ENCODE results near the gene RNU7-1. TPM values are rescaled to one million over a fixed set of nuclear protein-coding genes. Genes with fewer than 3 reads are reported as not detected.
"Not testable (repeated sequence)": the region's sequence is repeated elsewhere in the genome, so short reads cannot be mapped to it uniquely, and the experiment has no call there.

Gene RNU7-1
- not detected for total RNA-seq

GRCh38 chr12:6943722-6944380 lies at the start of gene RNU7-1, which contains the start of gene C12orf57:
RNU7-1 (plus strand) TSS chr12:6943816.
C12orf57 (plus strand) TSS chr12:6944022; CDS start chr12:6944122, 100 bp downstream.
- H3K36me3 Mint-ChIP-seq (ENCODE audit: insufficient read depth in 2 of 2): peaks cover 4 to 6% of the 10 kb centered on the region in 2 donors
- H3K27me3 Mint-ChIP-seq (ENCODE audit: low read depth): no peaks in the 10 kb centered on the region
- H3K4me3 Mint-ChIP-seq: peak within 1 kb of the TSS; percentile 77 to 92
- H3K9me3 Mint-ChIP-seq: no peaks in the 10 kb centered on the region
- ATAC-seq (replicated peaks in 1 of 2): peak; percentile 72 to 76
- H3K4me1 Mint-ChIP-seq (ENCODE audit: low read depth): peaks cover 69% of the 10 kb centered on the region
- H3K27ac Mint-ChIP-seq: peak within 1 kb of the TSS; percentile 100
- peak in 1 of 2 donors; percentile 95 for DNase-seq

- ATAC-seq (replicated peaks in 1 of 2): no peak
- H3K27me3 Mint-ChIP-seq (ENCODE audit: low read depth): no peaks in the 10 kb centered on the region
- H3K4me1 Mint-ChIP-seq (ENCODE audit: low read depth): peaks cover 32% of the 10 kb centered on the region
- H3K9me3 Mint-ChIP-seq: no peaks in the 10 kb centered on the region
- H3K4me3 Mint-ChIP-seq: no peak overlapping the region
- no peak overlapping the region for H3K27ac Mint-ChIP-seq
- H3K36me3 Mint-ChIP-seq (ENCODE audit: insufficient read depth in 2 of 2): no peaks in the 10 kb centered on the region
- DNase-seq: no peak
These were observed 49.3 kb upstream of the RNU7-1 start for GRCh38 chr12:6894321-6894720.

GRCh38 chr12:6896846-6897435 lies 46.7 kb upstream of the RNU7-1 start:
- DNase-seq (no peak), ATAC-seq (replicated peaks in 1 of 2) (no peak)
- no peaks in the 10 kb centered on the region for H3K9me3 Mint-ChIP-seq
- H3K27ac Mint-ChIP-seq: no peak overlapping the region
- no peak overlapping the region for H3K4me3 Mint-ChIP-seq
- H3K36me3 Mint-ChIP-seq (ENCODE audit: insufficient read depth in 2 of 2): no peaks in the 10 kb centered on the region
- no peaks in the 10 kb centered on the region for H3K27me3 Mint-ChIP-seq (ENCODE audit: low read depth)
- H3K4me1 Mint-ChIP-seq (ENCODE audit: low read depth): peaks cover 22% of the 10 kb centered on the region

- H3K27ac Mint-ChIP-seq: no peak overlapping the region
- no peak overlapping the region for H3K4me3 Mint-ChIP-seq
- no peaks in the 10 kb centered on the region for H3K9me3 Mint-ChIP-seq
- H3K36me3 Mint-ChIP-seq (ENCODE audit: insufficient read depth in 2 of 2): no peaks in the 10 kb centered on the region
- DNase-seq (no peak), ATAC-seq (replicated peaks in 1 of 2) (no peak)
- H3K27me3 Mint-ChIP-seq (ENCODE audit: low read depth): no peaks in the 10 kb centered on the region
- peaks cover 14% of the 10 kb centered on the region for H3K4me1 Mint-ChIP-seq (ENCODE audit: low read depth)
These were observed 44.2 kb upstream of the RNU7-1 start for GRCh38 chr12:6899427-6899826.

GRCh38 chr12:6899837-6900519 lies 43.6 kb upstream of the RNU7-1 start:
- Mint-ChIP-seq H3K27ac (no peak overlapping the region), H3K36me3 (ENCODE audit: insufficient read depth in 2 of 2) (no peaks in the 10 kb centered on the region), H3K9me3 (no peaks in the 10 kb centered on the region), H3K4me3 (no peak overlapping the region), H3K4me1 (ENCODE audit: low read depth) (peaks cover 14% of the 10 kb centered on the region), H3K27me3 (ENCODE audit: low read depth) (no peaks in the 10 kb centered on the region)
- no peak for DNase-seq
- no peak for ATAC-seq (replicated peaks in 1 of 2)

- no peaks in the 10 kb centered on the region for H3K36me3 Mint-ChIP-seq (ENCODE audit: insufficient read depth in 2 of 2)
- no peak overlapping the region for H3K27ac Mint-ChIP-seq
- ATAC-seq (replicated peaks in 1 of 2) (no peak), DNase-seq (no peak)
- H3K4me3 Mint-ChIP-seq: no peak overlapping the region
- peaks cover 14% of the 10 kb centered on the region for H3K4me1 Mint-ChIP-seq (ENCODE audit: low read depth)
- no peaks in the 10 kb centered on the region for H3K27me3 Mint-ChIP-seq (ENCODE audit: low read depth)
- H3K9me3 Mint-ChIP-seq: no peaks in the 10 kb centered on the region
These were observed 41.2 kb upstream of the RNU7-1 start for GRCh38 chr12:6902448-6902847.

GRCh38 chr12:6903722-6904121 lies 39.9 kb upstream of the RNU7-1 start:
- DNase-seq: no peak
- H3K36me3 Mint-ChIP-seq (ENCODE audit: insufficient read depth in 2 of 2): no peaks in the 10 kb centered on the region
- no peaks in the 10 kb centered on the region for H3K9me3 Mint-ChIP-seq
- no peaks in the 10 kb centered on the region for H3K27me3 Mint-ChIP-seq (ENCODE audit: low read depth)
- no peak overlapping the region for H3K27ac Mint-ChIP-seq
- ATAC-seq (replicated peaks in 1 of 2): no peak
- H3K4me1 Mint-ChIP-seq (ENCODE audit: low read depth): peaks cover 14% of the 10 kb centered on the region
- no peak overlapping the region for H3K4me3 Mint-ChIP-seq

- ATAC-seq (replicated peaks in 1 of 2) (peak; percentile 95 to 98), DNase-seq (peak; percentile 97 to 98)
- Mint-ChIP-seq H3K27ac (no peak within 1 kb of the TSS), H3K27me3 (ENCODE audit: low read depth) (no peaks in the 10 kb centered on the region), H3K9me3 (no peaks in the 10 kb centered on the region), H3K36me3 (ENCODE audit: insufficient read depth in 2 of 2) (no peaks in the 10 kb centered on the region), H3K4me1 (ENCODE audit: low read depth) (peaks cover 10% of the 10 kb centered on the region), H3K4me3 (no peak within 1 kb of the TSS)
These were observed 39.0 kb upstream of the RNU7-1 start, which contains the start of gene LRRC23 for GRCh38 chr12:6904280-6905276. LRRC23 (plus strand) TSS chr12:6904822; CDS start chr12:6905634, 812 bp downstream.

- Mint-ChIP-seq H3K27me3 (ENCODE audit: low read depth) (no peaks in the 10 kb centered on the region), H3K9me3 (no peaks in the 10 kb centered on the region), H3K4me3 (no peak overlapping the region), H3K4me1 (ENCODE audit: low read depth) (peaks cover under 1% of the 10 kb centered on the region), H3K36me3 (ENCODE audit: insufficient read depth in 2 of 2) (no peaks in the 10 kb centered on the region), H3K27ac (no peak overlapping the region)
- ATAC-seq (replicated peaks in 1 of 2) (no peak), DNase-seq (no peak)
These were observed 38.1 kb upstream of the RNU7-1 start for GRCh38 chr12:6905414-6906040.

- ATAC-seq (replicated peaks in 1 of 2): not testable (repeated sequence)
These were observed 35.5 kb upstream of the RNU7-1 start for GRCh38 chr12:6908141-6908540.

GRCh38 chr12:6909421-6910145 lies 34.0 kb upstream of the RNU7-1 start:
- peak in 1 of 2 donors; percentile 22 for ATAC-seq (replicated peaks in 1 of 2)

More at GRCh38 chr12:6908141-6908540, 35.5 kb upstream of the RNU7-1 start:
- H3K36me3 Mint-ChIP-seq (ENCODE audit: insufficient read depth in 2 of 2); H3K4me3 Mint-ChIP-seq; H3K27ac Mint-ChIP-seq; H3K9me3 Mint-ChIP-seq; H3K4me1 Mint-ChIP-seq (ENCODE audit: low read depth); H3K27me3 Mint-ChIP-seq (ENCODE audit: low read depth); DNase-seq: not testable (repeated sequence)

More at GRCh38 chr12:6909421-6910145, 34.0 kb upstream of the RNU7-1 start:
- H3K27me3 Mint-ChIP-seq (ENCODE audit: low read depth): no peaks in the 10 kb centered on the region
- H3K27ac Mint-ChIP-seq: no peak overlapping the region
- H3K36me3 Mint-ChIP-seq (ENCODE audit: insufficient read depth in 2 of 2): no peaks in the 10 kb centered on the region
- no peak for DNase-seq
- H3K9me3 Mint-ChIP-seq: no peaks in the 10 kb centered on the region
- H3K4me3 Mint-ChIP-seq: no peak overlapping the region
- peaks cover 16% of the 10 kb centered on the region for H3K4me1 Mint-ChIP-seq (ENCODE audit: low read depth)
